ENCODE measurements around the gene CCDC159. TPM values are rescaled to one million over a fixed set of nuclear protein-coding genes. Genes with fewer than 3 reads are reported as not detected.
"Not testable (repeated sequence)": the region's sequence is repeated elsewhere in the genome, so short reads cannot be mapped to it uniquely, and the experiment has no call there.

Gene CCDC159
- total RNA-seq, 4 donors from 2014 or later = 0.85 to 9.2 (median 2.0) TPM

- Histone ChIP-seq H3K9me3 (no peaks in the 10 kb centered on the region), H3K4me1 (no peaks in the 10 kb centered on the region), H3K27me3 (no peaks in the 10 kb centered on the region), H3K27ac (no peak overlapping the region), H3K4me3 (no peak overlapping the region), H3K36me3 (peaks cover 0 to 64% of the 10 kb centered on the region in 2 donors)
- TF ChIP-seq CTCF (IDR thresholded peaks at IDR 0.05 in 4 of 5, conservative IDR thresholded peaks at IDR 0.05 in 1 of 5) = no peak
- no peak for TF ChIP-seq POLR2A (IDR thresholded peaks at IDR 0.05)
- ATAC-seq (no peak), DNase-seq (no peak)
- in situ Hi-C loops (cut with MboI; ENCODE audit: low sequenced_read_pairs in 4 of 4) (no loop called here), intact Hi-C loops (cut with DNase I; ENCODE audit: low total_unique reads) (no loop called here)
These were observed 16.2 kb upstream of the CCDC159 start for GRCh38 chr19:11330127-11330526.

- TF ChIP-seq CTCF (IDR thresholded peaks at IDR 0.05 in 4 of 5, conservative IDR thresholded peaks at IDR 0.05 in 1 of 5) = no peak
- TF ChIP-seq POLR2A (IDR thresholded peaks at IDR 0.05) = no peak
- intact Hi-C loops (cut with DNase I; ENCODE audit: low total_unique reads) = no loop called here
- ATAC-seq = no peak
- no peaks in the 10 kb centered on the region for H3K4me1 ChIP-seq
- H3K27me3 ChIP-seq = no peaks in the 10 kb centered on the region
- DNase-seq = no peak
- H3K4me3 ChIP-seq = no peak overlapping the region
- H3K27ac ChIP-seq = no peak overlapping the region
- peaks cover 0 to 74% of the 10 kb centered on the region in 2 donors for H3K36me3 ChIP-seq
- in situ Hi-C loops (cut with MboI; ENCODE audit: low sequenced_read_pairs in 4 of 4) = no loop called here
- H3K9me3 ChIP-seq = no peaks in the 10 kb centered on the region
These were observed 14.8 kb upstream of the CCDC159 start for GRCh38 chr19:11331502-11331901.

- peaks cover 0 to 61% of the 10 kb centered on the region in 2 donors for H3K36me3 ChIP-seq
- no peak for DNase-seq
- no peaks in the 10 kb centered on the region for H3K9me3 ChIP-seq
- in situ Hi-C loops (cut with MboI; ENCODE audit: low sequenced_read_pairs in 4 of 4) = no loop called here
- intact Hi-C loops (cut with DNase I; ENCODE audit: low total_unique reads) = no loop called here
- no peak overlapping the region for H3K27ac ChIP-seq
- TF ChIP-seq POLR2A (IDR thresholded peaks at IDR 0.05) = no peak
- no peak for TF ChIP-seq CTCF (IDR thresholded peaks at IDR 0.05 in 4 of 5, conservative IDR thresholded peaks at IDR 0.05 in 1 of 5)
- ATAC-seq = no peak
- no peaks in the 10 kb centered on the region for H3K27me3 ChIP-seq
- H3K4me3 ChIP-seq = no peak overlapping the region
- no peaks in the 10 kb centered on the region for H3K4me1 ChIP-seq
These were observed 13.5 kb upstream of the CCDC159 start for GRCh38 chr19:11332822-11333221.

- H3K27ac ChIP-seq; H3K4me3 ChIP-seq; intact Hi-C loops (cut with DNase I; ENCODE audit: low total_unique reads); DNase-seq; H3K27me3 ChIP-seq; ATAC-seq; in situ Hi-C loops (cut with MboI; ENCODE audit: low sequenced_read_pairs in 4 of 4); H3K4me1 ChIP-seq; H3K9me3 ChIP-seq: not testable (repeated sequence)
- H3K36me3 ChIP-seq = peaks cover 0 to 56% of the 10 kb centered on the region in 2 donors
These were observed 12.5 kb upstream of the CCDC159 start for GRCh38 chr19:11333838-11334237.

- Histone ChIP-seq H3K27ac (no peak overlapping the region), H3K36me3 (peaks cover 0 to 45% of the 10 kb centered on the region in 2 donors), H3K9me3 (no peaks in the 10 kb centered on the region), H3K4me1 (peaks cover 5 to 12% of the 10 kb centered on the region in 2 donors), H3K27me3 (no peaks in the 10 kb centered on the region), H3K4me3 (no peak overlapping the region)
- no peak for ATAC-seq
- intact Hi-C loops (cut with DNase I; ENCODE audit: low total_unique reads) (no loop called here), in situ Hi-C loops (cut with MboI; ENCODE audit: low sequenced_read_pairs in 4 of 4) (no loop called here)
- no peak for DNase-seq
- no peak for TF ChIP-seq POLR2A (IDR thresholded peaks at IDR 0.05)
- no peak for TF ChIP-seq CTCF (IDR thresholded peaks at IDR 0.05 in 4 of 5, conservative IDR thresholded peaks at IDR 0.05 in 1 of 5)
These were observed 10.7 kb upstream of the CCDC159 start for GRCh38 chr19:11335449-11336146.
